SK-MEL-5 (cell line): ENCODE measurements around the gene EPHA7. TPM values are rescaled to one million over a fixed set of nuclear protein-coding genes. Genes with fewer than 3 reads are reported as not detected.

Source experiments
- DNase-seq: peaks from one replicate; pipeline ENCODE4 v3.0.0-alpha.2; 2016; ENCODE audit warnings: low read depth, low spot score
- in situ Hi-C: cut with HindIII; loops from 2 replicates; pipeline ENCODE4 v1.10.0; 2016; ENCODE audit warnings: low sequenced_read_pairs, high pct_unique_total_duplicates, low pct_unique_long_range_greater_than_20kb
- total RNA-seq: library from RNA; depleted of rRNA; stranded (reverse); fragments of >200 nt; shearing (Covaris generic); gene quantifications from 2 replicates; pipeline ENCODE4 v1.2.3, GENCODE V29; 2014

Gene EPHA7
- total RNA-seq, 1 experiment from 2014 or later: 4.9 TPM

GRCh38 chr6:93219447-93219846 lies 199.9 kb downstream of the EPHA7 start:
- no peak for DNase-seq
- in situ Hi-C loops: no loop called here

GRCh38 chr6:93218096-93218495 lies 201.3 kb downstream of the EPHA7 start:
- in situ Hi-C loops: no loop called here
- DNase-seq: no peak

- in situ Hi-C loops: no loop called here
- no peak for DNase-seq
These were observed 206.3 kb downstream of the EPHA7 start for GRCh38 chr6:93213028-93213427.

GRCh38 chr6:93210908-93211307 lies 208.5 kb downstream of the EPHA7 start:
- in situ Hi-C loops: no loop called here
- DNase-seq: no peak

- in situ Hi-C loops: no loop called here
- no peak for DNase-seq
These were observed 210.0 kb downstream of the EPHA7 start for GRCh38 chr6:93209358-93209757.

- in situ Hi-C loops: no loop called here
- DNase-seq: no peak
These were observed 222.9 kb downstream of the EPHA7 start for GRCh38 chr6:93196406-93196970.

GRCh38 chr6:93194480-93194879 lies 224.9 kb downstream of the EPHA7 start:
- no peak for DNase-seq
- in situ Hi-C loops: no loop called here

GRCh38 chr6:93193868-93194267 lies 225.5 kb downstream of the EPHA7 start:
- in situ Hi-C loops: no loop called here

More at GRCh38 chr6:93193868-93194267, 225.5 kb downstream of the EPHA7 start:
- DNase-seq: no peak
